ENCODE results near the gene FRMD3.

DNA sequence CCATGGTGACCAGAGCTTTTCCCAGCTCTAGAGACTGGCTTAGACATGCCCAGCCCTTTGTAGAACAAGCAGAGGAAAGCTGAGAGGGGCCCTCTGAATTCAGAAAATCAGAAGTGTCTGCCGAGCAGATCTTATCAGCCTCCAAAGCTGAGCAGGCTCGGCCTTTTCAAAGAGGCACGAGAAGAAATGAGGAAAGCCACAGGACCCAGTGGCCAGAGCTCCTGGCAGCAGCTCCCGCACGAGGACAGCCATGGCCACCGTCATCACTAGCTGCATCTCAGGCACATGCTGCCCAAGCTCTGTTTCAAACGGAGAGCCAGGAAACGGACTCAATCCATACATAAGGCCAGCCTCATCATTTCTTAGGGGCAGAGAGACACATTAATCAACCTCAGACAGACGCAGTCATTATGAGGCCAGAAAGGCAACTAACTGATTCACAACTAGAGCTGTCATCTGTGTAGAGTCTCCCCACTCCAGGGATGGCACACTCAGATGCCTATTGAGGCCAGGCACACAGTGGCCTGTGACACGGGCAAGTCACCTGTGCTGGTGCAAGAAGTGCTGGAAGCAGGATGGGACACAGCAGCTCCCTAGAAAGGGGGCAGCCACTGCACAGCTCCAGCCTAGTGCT lies 194.7 kb downstream of the FRMD3 start:
- TF ChIP-seq, protein P1, sequence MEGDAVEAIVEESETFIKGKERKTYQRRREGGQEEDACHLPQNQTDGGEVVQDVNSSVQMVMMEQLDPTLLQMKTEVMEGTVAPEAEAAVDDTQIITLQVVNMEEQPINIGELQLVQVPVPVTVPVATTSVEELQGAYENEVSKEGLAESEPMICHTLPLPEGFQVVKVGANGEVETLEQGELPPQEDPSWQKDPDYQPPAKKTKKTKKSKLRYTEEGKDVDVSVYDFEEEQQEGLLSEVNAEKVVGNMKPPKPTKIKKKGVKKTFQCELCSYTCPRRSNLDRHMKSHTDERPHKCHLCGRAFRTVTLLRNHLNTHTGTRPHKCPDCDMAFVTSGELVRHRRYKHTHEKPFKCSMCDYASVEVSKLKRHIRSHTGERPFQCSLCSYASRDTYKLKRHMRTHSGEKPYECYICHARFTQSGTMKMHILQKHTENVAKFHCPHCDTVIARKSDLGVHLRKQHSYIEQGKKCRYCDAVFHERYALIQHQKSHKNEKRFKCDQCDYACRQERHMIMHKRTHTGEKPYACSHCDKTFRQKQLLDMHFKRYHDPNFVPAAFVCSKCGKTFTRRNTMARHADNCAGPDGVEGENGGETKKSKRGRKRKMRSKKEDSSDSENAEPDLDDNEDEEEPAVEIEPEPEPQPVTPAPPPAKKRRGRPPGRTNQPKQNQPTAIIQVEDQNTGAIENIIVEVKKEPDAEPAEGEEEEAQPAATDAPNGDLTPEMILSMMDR (IDR thresholded peaks at IDR 0.05): no peak
- TF ChIP-seq POLR2A (IDR thresholded peaks at IDR 0.05): no peak
